ENCODE data around the gene MGST3.

GRCh38 chr1:165675794-165676193 is 44.8 kb downstream of the MGST3 start:
- TF ChIP-seq ZGPAT (CRISPR knock-in tag; IDR thresholded peaks at IDR 0.05) (no peak), PRDM15 (CRISPR knock-in tag; IDR thresholded peaks at IDR 0.05) (no peak), DZIP1 (CRISPR knock-in tag; IDR thresholded peaks at IDR 0.05) (no peak)
